Measurements from ENCODE around the gene RLBP1. TPM values are rescaled to one million over a fixed set of nuclear protein-coding genes. Genes with fewer than 3 reads are reported as not detected.
A peak's percentile ranks its signal among the peaks of the same experiment; 100 is the strongest.
"Not testable (repeated sequence)": the region's sequence is repeated elsewhere in the genome, so short reads cannot be mapped to it uniquely, and the experiment has no call there.

RLBP1 gene
- total RNA-seq: not detected
- long read RNA-seq: 0 reads

GRCh38 chr15:89221543-89221942 lies at the start of gene RLBP1:
Gene RLBP1 (minus strand): TSS chr15:89221579. CDS start chr15:89218975, 2,604 bp downstream.
- intact Hi-C loops (cut with micrococcal nuclease): no loop called here
- Histone ChIP-seq H3K27ac (replicated peaks) (no peak within 1 kb of the TSS), H3K4me3 (no peak within 1 kb of the TSS), H3K9me3 (replicated peaks) (no peaks in the 10 kb centered on the region), H3K36me3 (no peaks in the 10 kb centered on the region), H3K4me1 (no peaks in the 10 kb centered on the region), H3K27me3 (ENCODE audit: low read depth) (no peaks in the 10 kb centered on the region)
- no peak for DNase-seq
- no peak for TF ChIP-seq CTCF (IDR thresholded peaks at IDR 0.05; ENCODE audit: borderline replicate concordance)

GRCh38 chr15:89250142-89250541 lies 28.8 kb upstream of the RLBP1 start:
- H3K36me3 ChIP-seq; intact Hi-C loops (cut with micrococcal nuclease): not testable (repeated sequence)

GRCh38 chr15:89248584-89248983 lies 27.2 kb upstream of the RLBP1 start:
- Histone ChIP-seq H3K9me3 (replicated peaks) (no peaks in the 10 kb centered on the region), H3K27me3 (ENCODE audit: low read depth) (no peaks in the 10 kb centered on the region), H3K4me1 (peaks cover 14% of the 10 kb centered on the region), H3K27ac (replicated peaks) (no peak overlapping the region), H3K4me3 (no peak overlapping the region), H3K36me3 (no peaks in the 10 kb centered on the region)
- intact Hi-C loops (cut with micrococcal nuclease): no loop called here
- no peak for TF ChIP-seq CTCF (IDR thresholded peaks at IDR 0.05; ENCODE audit: borderline replicate concordance)
- no peak for DNase-seq

More at GRCh38 chr15:89250142-89250541, 28.8 kb upstream of the RLBP1 start:
- not testable (repeated sequence) for H3K27ac ChIP-seq (replicated peaks); H3K9me3 ChIP-seq (replicated peaks); DNase-seq; H3K27me3 ChIP-seq (ENCODE audit: low read depth); H3K4me1 ChIP-seq; H3K4me3 ChIP-seq

GRCh38 chr15:89247446-89247845 lies 26.1 kb upstream of the RLBP1 start:
- Histone ChIP-seq H3K27me3 (ENCODE audit: low read depth) (no peaks in the 10 kb centered on the region), H3K4me3 (no peak overlapping the region), H3K27ac (replicated peaks) (no peak overlapping the region), H3K36me3 (no peaks in the 10 kb centered on the region), H3K9me3 (replicated peaks) (no peaks in the 10 kb centered on the region), H3K4me1 (peaks cover 22% of the 10 kb centered on the region)
- intact Hi-C loops (cut with micrococcal nuclease): no loop called here
- TF ChIP-seq CTCF (IDR thresholded peaks at IDR 0.05; ENCODE audit: borderline replicate concordance): no peak
- DNase-seq: no peak

GRCh38 chr15:89244574-89244903 lies 23.2 kb upstream of the RLBP1 start:
- Histone ChIP-seq H3K4me1 (peaks cover 22% of the 10 kb centered on the region), H3K27me3 (ENCODE audit: low read depth) (no peaks in the 10 kb centered on the region), H3K27ac (replicated peaks) (no peak overlapping the region), H3K9me3 (replicated peaks) (peaks cover 3% of the 10 kb centered on the region), H3K36me3 (no peaks in the 10 kb centered on the region), H3K4me3 (peak overlapping the region; percentile 89)
- no peak for TF ChIP-seq CTCF (IDR thresholded peaks at IDR 0.05; ENCODE audit: borderline replicate concordance)
- intact Hi-C loops (cut with micrococcal nuclease): no loop called here
- DNase-seq: no peak

GRCh38 chr15:89243691-89244573 lies 22.6 kb upstream of the RLBP1 start, which contains the start of gene FANCI:
Gene FANCI (plus strand): TSS chr15:89243979. CDS start chr15:89247648, 3,669 bp downstream.
- peaks cover 22% of the 10 kb centered on the region for H3K4me1 ChIP-seq
- intact Hi-C loops (cut with micrococcal nuclease): no loop called here
- H3K36me3 ChIP-seq: no peaks in the 10 kb centered on the region
- DNase-seq: peak; percentile 96
- peak within 1 kb of the TSS; percentile 54 for H3K27ac ChIP-seq (replicated peaks)
- peak within 1 kb of the TSS; percentile 89 for H3K4me3 ChIP-seq
- peaks cover 4% of the 10 kb centered on the region for H3K9me3 ChIP-seq (replicated peaks)
- peak; percentile 51 for TF ChIP-seq CTCF (IDR thresholded peaks at IDR 0.05; ENCODE audit: borderline replicate concordance)
- H3K27me3 ChIP-seq (ENCODE audit: low read depth): no peaks in the 10 kb centered on the region
